Peyer's patch (tissue), 4 donors: ENCODE results near the gene LDB3.

Source experiments
- POLR2A ChIP-seq, 2 donors: fragments of 450-650 bp; IDR thresholded peaks; one replicate each; pipeline ENCODE4 v1.5.1; 2017; ENCODE audit warnings: antibody characterized with exemption in 2 of 2, mild to moderate bottlenecking in 2 of 2, moderate library complexity in 2 of 2
- TF ChIP-seq, protein P1 (sequence below), 6 experiments: fragments of 450-650 bp in 4 of 6; fragments of 200-600 bp in 2 of 6; sonication (generic) in 1 of 6; IDR thresholded peaks; one replicate each; pipeline ENCODE4 v1.5.1; 2017 to 2019; ENCODE audit warnings: antibody characterized with exemption in 6 of 6, mild to moderate bottlenecking in 3 of 6, moderate library complexity in 1 of 6

DNA sequence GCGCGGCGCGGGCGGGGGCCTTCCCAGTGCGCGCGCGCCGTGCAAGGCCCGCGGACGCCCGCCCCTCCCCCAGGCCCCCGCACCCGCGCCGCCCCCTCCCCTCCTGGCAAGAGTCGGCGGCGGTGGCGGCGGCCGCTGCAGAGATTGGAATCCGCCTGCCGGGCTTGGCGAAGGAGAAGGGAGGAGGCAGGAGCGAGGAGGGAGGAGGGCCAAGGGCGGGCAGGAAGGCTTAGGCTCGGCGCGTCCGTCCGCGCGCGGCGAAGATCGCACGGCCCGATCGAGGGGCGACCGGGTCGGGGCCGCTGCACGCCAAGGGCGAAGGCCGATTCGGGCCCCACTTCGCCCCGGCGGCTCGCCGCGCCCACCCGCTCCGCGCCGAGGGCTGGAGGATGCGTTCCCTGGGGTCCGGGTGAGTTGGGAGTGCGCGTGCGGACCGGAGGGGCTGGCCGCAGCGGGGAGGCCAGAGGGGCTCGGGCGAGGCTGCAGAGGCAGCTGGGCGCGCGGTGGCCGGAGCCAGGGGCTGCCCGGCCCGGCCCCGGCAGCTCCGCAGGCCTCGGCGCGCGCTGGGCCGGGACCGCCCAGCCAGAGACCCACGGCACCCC, 88.3 kb downstream of the LDB3 start, which contains the start of gene BMPR1A:
- TF ChIP-seq, protein P1, sequence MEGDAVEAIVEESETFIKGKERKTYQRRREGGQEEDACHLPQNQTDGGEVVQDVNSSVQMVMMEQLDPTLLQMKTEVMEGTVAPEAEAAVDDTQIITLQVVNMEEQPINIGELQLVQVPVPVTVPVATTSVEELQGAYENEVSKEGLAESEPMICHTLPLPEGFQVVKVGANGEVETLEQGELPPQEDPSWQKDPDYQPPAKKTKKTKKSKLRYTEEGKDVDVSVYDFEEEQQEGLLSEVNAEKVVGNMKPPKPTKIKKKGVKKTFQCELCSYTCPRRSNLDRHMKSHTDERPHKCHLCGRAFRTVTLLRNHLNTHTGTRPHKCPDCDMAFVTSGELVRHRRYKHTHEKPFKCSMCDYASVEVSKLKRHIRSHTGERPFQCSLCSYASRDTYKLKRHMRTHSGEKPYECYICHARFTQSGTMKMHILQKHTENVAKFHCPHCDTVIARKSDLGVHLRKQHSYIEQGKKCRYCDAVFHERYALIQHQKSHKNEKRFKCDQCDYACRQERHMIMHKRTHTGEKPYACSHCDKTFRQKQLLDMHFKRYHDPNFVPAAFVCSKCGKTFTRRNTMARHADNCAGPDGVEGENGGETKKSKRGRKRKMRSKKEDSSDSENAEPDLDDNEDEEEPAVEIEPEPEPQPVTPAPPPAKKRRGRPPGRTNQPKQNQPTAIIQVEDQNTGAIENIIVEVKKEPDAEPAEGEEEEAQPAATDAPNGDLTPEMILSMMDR (IDR thresholded peaks at IDR 0.05), result no peak
- no peak for TF ChIP-seq POLR2A (IDR thresholded peaks at IDR 0.05)
